IMR-90 (cell line): ENCODE measurements around the gene ANXA1. TPM values are rescaled to one million over a fixed set of nuclear protein-coding genes. Genes with fewer than 3 reads are reported as not detected.

Experiments
- ATAC-seq: fragments of 200-7000 bp; cut with Tn5 transposase; 2 replicates; pipeline ENCODE4 v1.9.1; 2020; ENCODE audit warnings: low read depth, mild to moderate bottlenecking, moderate library complexity
- BruUV-seq: library from RNA; stranded (reverse); fragments of 400-500 nt; replicated peaks from 2 replicates; lab custom pipeline; 2021; lab: Mats Ljungman, UMichigan
- CTCF ChIA-PET: fragments of 300-600 bp; formaldehyde crosslinking; extraction: SDS; loops from one replicate; lab custom pipeline; 2021; ENCODE audit warnings: antibody characterized with exemption; lab: Yijun Ruan, JAX
- POLR2A ChIA-PET: fragments of 300-600 bp; sonication (Branson Sonifier 250); formaldehyde crosslinking; loops from one replicate; lab custom pipeline; 2022; ENCODE audit warnings: antibody characterized with exemption; ENCODE audit not compliant: unreplicated experiment; lab: Charles Lee
- DNase-seq: peaks from one replicate; pipeline ENCODE4 v3.0.0; 2013
- H2AFZ ChIP-seq: replicated peaks from 2 replicates; pipeline ENCODE3; 2013; ENCODE audit warnings: low read length, mild to moderate bottlenecking; ENCODE audit not compliant: poor library complexity
- H2AK5ac ChIP-seq: 2 replicates; pipeline ENCODE4 v1.6.1; 2013; ENCODE audit warnings: low read depth, low read length, inconsistent platforms
- H2AK9ac ChIP-seq: replicated peaks from 2 replicates; pipeline ENCODE3; 2013; ENCODE audit warnings: mild to moderate bottlenecking, low read depth, low read length, moderate library complexity; ENCODE audit not compliant: poor library complexity
- H2BK120ac ChIP-seq: 2 replicates; pipeline ENCODE4 v1.6.1; 2013; ENCODE audit warnings: low read depth, low read length, inconsistent platforms
- H2BK15ac ChIP-seq: 3 replicates; pipeline ENCODE4 v1.6.1; 2013; ENCODE audit warnings: low read depth, low read length, inconsistent platforms
- H2BK20ac ChIP-seq: 2 replicates; pipeline ENCODE4 v1.6.1; 2013; ENCODE audit warnings: low read depth, mild to moderate bottlenecking, inconsistent platforms, low read length, moderate library complexity
- H2BK5ac ChIP-seq: 2 replicates; pipeline ENCODE4 v1.6.1; 2013; ENCODE audit warnings: mild to moderate bottlenecking, low read depth, low read length, inconsistent platforms; ENCODE audit not compliant: poor library complexity, severe bottlenecking
- H3K14ac ChIP-seq: replicated peaks from 2 replicates; pipeline ENCODE4 v1.6.1; 2013; ENCODE audit warnings: low read depth, low read length, inconsistent platforms
- H3K18ac ChIP-seq: 2 replicates; pipeline ENCODE4 v1.6.1; 2013; ENCODE audit warnings: low read depth, low read length, control low read depth
- H3K23ac ChIP-seq: 2 replicates; pipeline ENCODE4 v1.6.1; 2013; ENCODE audit warnings: low read depth, low read length, inconsistent platforms
- H3K27ac ChIP-seq: 2 replicates; pipeline ENCODE4 v1.5.1; 2013; ENCODE audit warnings: mild to moderate bottlenecking, control low read depth, low read length; ENCODE audit not compliant: insufficient read depth
- H3K27me3 ChIP-seq: 2 replicates; pipeline ENCODE4 v1.6.1; 2013; ENCODE audit warnings: low read length; ENCODE audit not compliant: control insufficient read depth, insufficient read depth
- H3K36me3 ChIP-seq: 2 replicates; pipeline ENCODE4 v1.6.1; 2013; ENCODE audit warnings: low read length, mixed read lengths; ENCODE audit not compliant: control insufficient read depth, insufficient read depth
- H3K4ac ChIP-seq: 2 replicates; pipeline ENCODE4 v1.6.1; 2013; ENCODE audit warnings: low read depth, low read length, inconsistent platforms
- H3K4me1 ChIP-seq: 2 replicates; pipeline ENCODE4 v1.6.1; 2013; ENCODE audit warnings: low read length, mixed read lengths; ENCODE audit not compliant: control insufficient read depth, insufficient read depth
- H3K4me2 ChIP-seq: 2 replicates; pipeline ENCODE4 v1.6.1; 2013; ENCODE audit warnings: low read depth, mild to moderate bottlenecking, control low read depth, low read length, moderate library complexity
- H3K4me3 ChIP-seq: 2 replicates; pipeline ENCODE4 v1.5.1; 2013; ENCODE audit warnings: low read depth, mild to moderate bottlenecking, control low read depth, low read length, moderate library complexity; ENCODE audit not compliant: insufficient read depth
- H3K56ac ChIP-seq: 2 replicates; pipeline ENCODE4 v1.6.1; 2013; ENCODE audit warnings: low read length, inconsistent platforms; ENCODE audit not compliant: insufficient read depth; ENCODE audit errors: extremely low read depth
- H3K79me1 ChIP-seq, 2 experiments: 2 replicates each; pipeline ENCODE4 v1.6.1; 2013; ENCODE audit warnings: low read length in 2 of 2, inconsistent platforms in 1 of 2, low read depth in 1 of 2
- H3K9ac ChIP-seq: 2 replicates; pipeline ENCODE4 v1.6.1; 2013; ENCODE audit warnings: low read depth, low read length, control low read depth
- H3K9me1 ChIP-seq: 2 replicates; pipeline ENCODE4 v1.6.1; 2013; ENCODE audit warnings: low read length, inconsistent platforms; ENCODE audit not compliant: insufficient read depth
- H3K9me3 ChIP-seq: 2 replicates; pipeline ENCODE4 v1.6.1; 2013; ENCODE audit warnings: low read length; ENCODE audit not compliant: control insufficient read depth, insufficient read depth
- H4K20me1 ChIP-seq: 2 replicates; pipeline ENCODE4 v1.6.1; 2013; ENCODE audit warnings: low read length, inconsistent platforms; ENCODE audit not compliant: insufficient read depth
- H4K5ac ChIP-seq: 2 replicates; pipeline ENCODE4 v1.6.1; 2013; ENCODE audit warnings: mild to moderate bottlenecking, low read depth, low read length, control low read depth
- H4K8ac ChIP-seq, 2 experiments: 2 replicates each; pipeline ENCODE4 v1.6.1; 2013; ENCODE audit warnings: low read depth in 2 of 2, low read length in 2 of 2, control low read depth in 1 of 2, inconsistent platforms in 1 of 2
- H4K91ac ChIP-seq: 2 replicates; pipeline ENCODE4 v1.6.1; 2013; ENCODE audit warnings: low read depth, low read length, inconsistent platforms; ENCODE audit not compliant: insufficient read depth
- CEBPB ChIP-seq: IDR thresholded peaks from 2 replicates; pipeline ENCODE4 v1.6.1; 2012; ENCODE audit warnings: low read depth, low read length, improper control_type of control experiment
- CHD1 ChIP-seq: IDR thresholded peaks from 2 replicates; pipeline ENCODE4 v1.6.1; 2012; ENCODE audit warnings: low read depth, low read length, improper control_type of control experiment
- CTCF ChIP-seq: conservative IDR thresholded peaks from 2 replicates; pipeline ENCODE4 v1.5.1; 2012; ENCODE audit warnings: mild to moderate bottlenecking, low read depth, low read length, improper control_type of control experiment
- ELK1 ChIP-seq: fragments of 150-350 bp; IDR thresholded peaks from 2 replicates; pipeline ENCODE4 v1.6.1; 2016; ENCODE audit warnings: low read depth, mild to moderate bottlenecking, low read length, moderate library complexity, borderline replicate concordance
- FOS ChIP-seq: fragments of 150-350 bp; IDR thresholded peaks from 2 replicates; pipeline ENCODE4 v1.6.1; 2016; ENCODE audit warnings: low read depth, low read length
- MAFK ChIP-seq: IDR thresholded peaks from 2 replicates; pipeline ENCODE4 v1.6.1; 2012; ENCODE audit warnings: low read depth, low read length, improper control_type of control experiment
- MXI1 ChIP-seq: IDR thresholded peaks from 2 replicates; pipeline ENCODE4 v1.6.1; 2012; ENCODE audit warnings: low read depth, mild to moderate bottlenecking, low read length, moderate library complexity, borderline replicate concordance
- NFE2L2 ChIP-seq: fragments of 150-350 bp; IDR thresholded peaks from 2 replicates; pipeline ENCODE4 v1.6.1; 2016; ENCODE audit warnings: low read depth, mild to moderate bottlenecking, low read length
- POLR2A ChIP-seq: IDR thresholded peaks from 2 replicates; pipeline ENCODE4 v1.6.1; 2012; ENCODE audit warnings: mild to moderate bottlenecking, low read depth, low read length
- RAD21 ChIP-seq: IDR thresholded peaks from 2 replicates; pipeline ENCODE4 v1.6.1; 2012; ENCODE audit warnings: low read length, improper control_type of control experiment
- RCOR1 ChIP-seq: IDR thresholded peaks from 2 replicates; pipeline ENCODE4 v1.6.1; 2012; ENCODE audit warnings: mild to moderate bottlenecking, low read length, improper control_type of control experiment; ENCODE audit not compliant: insufficient replicate concordance
- RFX5 ChIP-seq: IDR thresholded peaks from 2 replicates; pipeline ENCODE4 v1.8.0; 2012; ENCODE audit warnings: low read depth, mild to moderate bottlenecking, low read length, moderate library complexity
- SMC3 ChIP-seq: fragments of 150-350 bp; IDR thresholded peaks from 2 replicates; pipeline ENCODE4 v1.6.1; 2016; ENCODE audit warnings: low read depth, mild to moderate bottlenecking, antibody characterized with exemption, low read length, moderate library complexity
- USF2 ChIP-seq: fragments of 150-350 bp; IDR thresholded peaks from 2 replicates; pipeline ENCODE4 v1.6.1; 2017; ENCODE audit warnings: mild to moderate bottlenecking, antibody characterized with exemption, low read length, low read depth
- dilution Hi-C: fragments of 300-500 bp; cut with HindIII; formaldehyde crosslinking; loops from one replicate; pipeline ENCODE4 v1.14.3; 2018; ENCODE audit warnings: low sequenced_read_pairs; ENCODE audit not compliant: unreplicated experiment
- in situ Hi-C: fragments of 300-500 bp; cut with MboI; formaldehyde crosslinking; loops from 3 replicates; pipeline ENCODE4 v1.14.3; 2019; ENCODE audit warnings: low sequenced_read_pairs, inconsistent platforms, mixed read lengths
- intact Hi-C: fragments of 100-400 bp; cut with micrococcal nuclease; formaldehyde crosslinking; loops from 2 replicates; pipeline ENCODE4 v1.10.0; 2022
- polyA plus RNA-seq, 3 experiments: library from polyadenylated mRNA; depleted of rRNA; stranded (reverse); fragments of >200 nt; gene quantifications; 2 replicates each; pipeline ENCODE4 v1.2.3, GENCODE V29; 2012; ENCODE audit warnings: low replicate concordance in 1 of 3
- total RNA-seq: library from RNA; depleted of rRNA; stranded (reverse); fragments of >200 nt; gene quantifications from 2 replicates; pipeline ENCODE4 v1.2.3, GENCODE V29; 2012

The ANXA1 gene
- total and polyA plus RNA-seq, 2 of the 4 experiments (the other 2 are of a cell fraction): 520 to 583 TPM

GRCh38 chr9:73183428-73183827, 31.8 kb downstream of the ANXA1 start:
- Histone ChIP-seq H4K91ac (no peak overlapping the region), H3K18ac (no peak overlapping the region), H3K9ac (no peak overlapping the region), H2AK5ac (no peak overlapping the region), H3K23ac (no peak overlapping the region), H3K79me1 (no peaks in the 10 kb centered on the region), H3K9me1 (no peaks in the 10 kb centered on the region), H3K4me2 (no peak overlapping the region), H3K36me3 (no peaks in the 10 kb centered on the region), H3K9me3 (no peaks in the 10 kb centered on the region), H2BK120ac (no peak overlapping the region), H3K4me1 (0 out of 2 replicates have a peak, but pooled peaks cover 1% of the 10 kb centered on the region), H3K4ac (no peak overlapping the region), H3K27me3 (peaks cover 3% of the 10 kb centered on the region; the same call in 1 of the 2 replicates), H2BK5ac (no peak overlapping the region), H2BK20ac (no peak overlapping the region), H4K20me1 (no peaks in the 10 kb centered on the region), H3K27ac (no peak overlapping the region), H2AK9ac (no peak overlapping the region), H2AFZ (no peak overlapping the region), H3K56ac (no peak overlapping the region), H3K14ac (no peak overlapping the region), H4K8ac (no peak overlapping the region), H2BK15ac (no peak overlapping the region), H4K5ac (no peak overlapping the region), H3K4me3 (no peak overlapping the region)
- ChIA-PET POLR2A (no interaction called here), CTCF (interaction anchor here (0.8 to 5.3 kb wide), 3 partner anchors 76 to 88 kb away, joined by 3 to 26 read pairs (median 3); no protein-coding TSS in a partner anchor)
- ATAC-seq (no peak), DNase-seq (no peak)
- TF ChIP-seq RAD21 (no peak), SMC3 (no peak), CEBPB (no peak), RCOR1 (no peak), MXI1 (no peak), USF2 (no peak), FOS (no peak), NFE2L2 (no peak), CTCF (no peak), RFX5 (no peak), MAFK (no peak), CHD1 (no peak), ELK1 (no peak), POLR2A (no peak)
- intact Hi-C loops: loop anchor here (5.0 kb wide), 1 partner anchor 311 kb away; no protein-coding TSS in a partner anchor
- in situ Hi-C loops: loop anchor here (5.0 to 10.0 kb wide), 2 partner anchors 76 to 329 kb away; no protein-coding TSS in a partner anchor
- dilution Hi-C loops: no loop called here
- BruUV-seq: no TSS peak
